Upper lobe of left lung (tissue), 4 donors: Measurements from ENCODE around the gene GNB2.

ENCODE experiments used
- CTCF ChIP-seq, 6 experiments: fragments of 450-650 bp in 4 of 6; fragments of 200-600 bp in 2 of 6; sonication (generic) in 2 of 6; IDR thresholded peaks; one replicate each; pipeline ENCODE4 v1.5.1; 2016 to 2019; ENCODE audit warnings: antibody characterized with exemption in 6 of 6
- POLR2A ChIP-seq, 4 donors: fragments of 450-650 bp; IDR thresholded peaks; one replicate each; pipeline ENCODE4 v1.5.1; 2016 to 2017; ENCODE audit warnings: antibody characterized with exemption in 4 of 4, mild to moderate bottlenecking in 2 of 4

- TF ChIP-seq CTCF (IDR thresholded peaks at IDR 0.05) (no peak), POLR2A (IDR thresholded peaks at IDR 0.05) (no peak)
Measured at GRCh38 chr7:100708395-100708794, 34.9 kb downstream of the GNB2 start.
